Hepatocyte (in vitro differentiated cells): ENCODE results near the gene MUC2.

ENCODE experiments used
- EZH2 ChIP-seq: fragments of 200-600 bp; sonication (generic); IDR thresholded peaks from 2 replicates; pipeline ENCODE4 v1.6.1; 2016; ENCODE audit warnings: antibody characterized with exemption, mild to moderate bottlenecking, borderline replicate concordance
- TF ChIP-seq, protein P1 (sequence below): fragments of 200-600 bp; sonication (generic); IDR thresholded peaks from 2 replicates; pipeline ENCODE4 v1.5.1; 2016; ENCODE audit warnings: antibody characterized with exemption, mild to moderate bottlenecking; ENCODE audit not compliant: poor library complexity

DNA sequence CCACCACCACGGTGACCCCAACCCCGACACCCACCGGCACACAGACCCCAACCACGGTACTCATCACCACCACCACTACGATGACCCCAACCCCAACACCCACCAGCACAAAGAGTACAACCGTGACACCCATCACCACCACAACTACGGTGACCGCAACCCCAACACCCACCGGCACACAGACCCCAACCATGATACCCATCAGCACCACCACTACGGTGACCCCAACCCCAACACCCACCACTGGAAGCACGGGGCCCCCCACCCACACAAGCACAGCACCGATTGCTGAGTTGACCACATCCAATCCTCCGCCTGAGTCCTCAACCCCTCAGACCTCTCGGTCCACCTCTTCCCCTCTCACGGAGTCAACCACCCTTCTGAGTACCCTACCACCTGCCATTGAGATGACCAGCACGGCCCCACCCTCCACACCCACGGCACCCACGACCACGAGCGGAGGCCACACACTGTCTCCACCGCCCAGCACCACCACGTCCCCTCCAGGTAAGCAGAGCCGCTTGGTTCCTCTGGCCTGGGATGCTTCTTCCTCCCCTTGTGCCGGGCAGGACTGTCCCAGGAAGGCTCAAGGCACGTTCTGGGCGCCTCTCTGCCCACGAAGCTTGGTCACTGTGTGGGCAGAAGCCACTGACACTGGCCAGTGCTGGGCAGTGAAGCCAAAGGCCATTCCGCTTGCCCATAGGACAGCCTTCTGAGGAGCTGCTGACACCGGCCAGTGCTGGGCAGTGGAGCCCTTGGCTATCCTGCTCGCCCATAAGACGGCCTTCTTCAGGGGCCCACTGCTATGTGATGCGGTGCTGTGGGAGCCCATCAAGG, 25.1 kb downstream of the MUC2 start:
- TF ChIP-seq EZH2 = no peak
- TF ChIP-seq, protein P1, sequence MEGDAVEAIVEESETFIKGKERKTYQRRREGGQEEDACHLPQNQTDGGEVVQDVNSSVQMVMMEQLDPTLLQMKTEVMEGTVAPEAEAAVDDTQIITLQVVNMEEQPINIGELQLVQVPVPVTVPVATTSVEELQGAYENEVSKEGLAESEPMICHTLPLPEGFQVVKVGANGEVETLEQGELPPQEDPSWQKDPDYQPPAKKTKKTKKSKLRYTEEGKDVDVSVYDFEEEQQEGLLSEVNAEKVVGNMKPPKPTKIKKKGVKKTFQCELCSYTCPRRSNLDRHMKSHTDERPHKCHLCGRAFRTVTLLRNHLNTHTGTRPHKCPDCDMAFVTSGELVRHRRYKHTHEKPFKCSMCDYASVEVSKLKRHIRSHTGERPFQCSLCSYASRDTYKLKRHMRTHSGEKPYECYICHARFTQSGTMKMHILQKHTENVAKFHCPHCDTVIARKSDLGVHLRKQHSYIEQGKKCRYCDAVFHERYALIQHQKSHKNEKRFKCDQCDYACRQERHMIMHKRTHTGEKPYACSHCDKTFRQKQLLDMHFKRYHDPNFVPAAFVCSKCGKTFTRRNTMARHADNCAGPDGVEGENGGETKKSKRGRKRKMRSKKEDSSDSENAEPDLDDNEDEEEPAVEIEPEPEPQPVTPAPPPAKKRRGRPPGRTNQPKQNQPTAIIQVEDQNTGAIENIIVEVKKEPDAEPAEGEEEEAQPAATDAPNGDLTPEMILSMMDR = no peak
